Amniotic epithelial cell (primary cell): ENCODE measurements around the gene PUS1.

Experiments used
- DNase-seq: peaks from one replicate; pipeline ENCODE4 v3.0.0-alpha.2; 2010; ENCODE audit warnings: low read depth

Gene PUS1

DNA sequence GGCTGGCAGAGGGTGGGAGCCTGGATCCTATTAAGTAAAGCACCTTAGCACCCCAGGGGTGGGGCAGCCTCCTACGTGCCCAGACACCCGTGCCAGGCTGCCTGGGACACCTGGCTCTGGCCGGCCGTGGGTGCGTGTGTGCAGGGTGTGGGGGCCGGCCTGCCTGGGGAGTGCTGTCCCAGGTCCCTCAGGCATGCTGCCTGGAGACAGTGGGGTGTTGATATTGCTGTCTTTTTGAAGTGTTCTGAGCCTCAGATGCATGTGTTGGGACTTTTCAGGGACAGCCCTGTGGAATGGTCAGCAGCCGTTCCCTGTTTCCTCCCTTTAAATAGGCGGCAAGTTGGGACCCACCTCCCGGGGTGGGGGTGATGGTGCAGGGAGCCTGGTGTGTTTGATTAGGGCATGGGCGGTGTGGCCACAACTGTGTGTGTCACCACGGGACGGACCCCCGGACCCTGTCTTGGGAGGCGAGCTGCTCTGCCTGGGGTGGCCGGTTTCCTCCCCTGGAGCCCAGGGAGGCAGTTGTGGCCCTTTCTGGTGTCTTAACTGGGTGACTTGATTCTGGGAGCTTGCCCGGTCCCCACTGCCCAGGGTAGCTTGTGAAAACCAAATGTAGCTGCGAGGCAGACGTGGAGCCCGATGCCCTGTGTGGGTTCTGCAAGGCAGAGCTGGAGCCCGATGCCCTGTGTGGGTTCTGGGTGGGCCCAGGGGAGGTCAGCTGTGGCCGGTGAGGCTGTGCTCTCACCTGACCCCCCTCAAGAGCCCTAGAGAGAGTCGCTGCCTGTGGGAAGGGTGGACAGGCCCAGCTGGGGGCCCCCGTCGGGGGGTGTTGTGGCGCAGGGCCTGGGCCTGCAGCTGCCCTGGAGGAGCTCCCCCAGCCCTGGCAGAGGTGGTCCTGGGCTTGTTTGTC lies 26.5 kb upstream of the PUS1 start:
- DNase-seq, result no peak

DNA sequence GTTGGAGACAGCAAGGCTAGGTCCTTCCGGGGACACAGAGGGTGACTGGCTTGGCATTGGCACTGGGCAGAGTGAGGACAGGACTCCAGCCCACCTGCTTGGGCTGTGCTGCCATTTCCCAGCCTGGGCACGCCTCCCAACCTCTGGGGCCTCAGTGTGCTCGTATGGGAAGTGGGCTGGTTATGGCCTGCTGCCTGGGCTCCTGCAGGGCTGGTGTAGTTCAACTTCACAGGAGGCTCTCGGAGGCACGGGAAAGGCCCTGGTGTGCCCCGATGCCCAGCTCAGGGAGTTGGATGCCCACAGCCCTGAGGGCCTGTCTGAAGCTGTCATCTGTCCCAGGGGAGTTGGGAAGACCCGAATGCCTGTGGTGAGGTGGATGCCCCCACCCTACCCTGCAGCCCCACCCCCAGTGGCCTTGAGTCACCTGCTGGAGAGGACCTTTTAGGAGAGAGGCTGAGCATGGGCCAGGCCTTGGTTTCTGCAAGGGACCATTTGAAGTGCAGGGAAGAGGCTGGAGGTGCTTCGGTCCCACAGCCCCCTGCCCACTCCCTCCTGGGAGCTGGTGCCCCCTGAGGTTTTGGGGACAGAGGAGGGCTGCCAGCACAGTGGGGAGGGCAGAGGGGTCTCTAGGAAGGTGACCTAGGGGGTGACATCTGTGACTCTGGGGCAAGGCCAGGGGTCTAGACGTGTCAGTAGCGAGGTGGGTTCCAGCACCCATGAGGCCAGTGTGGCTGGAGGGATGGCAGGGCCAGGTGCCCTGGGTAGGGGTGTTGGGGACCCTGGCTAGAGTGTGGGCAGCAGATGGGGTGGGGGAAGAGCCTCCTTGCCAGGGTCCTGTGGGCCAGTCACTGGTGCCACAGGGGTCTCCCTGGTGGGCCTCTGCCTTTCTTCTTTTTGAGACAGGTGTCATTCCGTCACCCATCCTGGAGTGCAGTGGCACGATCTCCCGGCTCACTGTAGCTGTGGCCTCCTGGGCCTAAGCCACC lies 25.5 kb upstream of the PUS1 start:
- no peak for DNase-seq

DNA sequence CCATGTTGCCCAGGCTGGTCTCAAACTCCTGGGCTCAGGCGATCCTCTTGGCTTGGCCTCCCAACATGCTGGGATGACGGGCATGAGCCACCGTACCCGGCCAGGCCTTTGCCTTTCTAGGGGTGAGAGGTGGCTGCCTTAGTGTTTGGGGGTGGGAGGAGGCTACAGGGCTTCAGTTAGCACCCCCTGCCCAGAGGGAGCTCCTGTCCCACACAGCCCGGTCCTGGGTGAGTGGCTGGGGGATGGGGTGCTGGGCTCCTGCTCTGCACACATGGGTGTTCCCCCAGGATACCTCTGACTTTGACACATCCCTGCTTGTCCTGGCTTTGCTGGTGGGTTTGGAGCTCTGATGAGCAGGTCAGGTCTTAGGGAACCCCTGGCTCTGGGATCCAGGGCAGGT lies 24.7 kb upstream of the PUS1 start:
- DNase-seq, result no peak

DNA sequence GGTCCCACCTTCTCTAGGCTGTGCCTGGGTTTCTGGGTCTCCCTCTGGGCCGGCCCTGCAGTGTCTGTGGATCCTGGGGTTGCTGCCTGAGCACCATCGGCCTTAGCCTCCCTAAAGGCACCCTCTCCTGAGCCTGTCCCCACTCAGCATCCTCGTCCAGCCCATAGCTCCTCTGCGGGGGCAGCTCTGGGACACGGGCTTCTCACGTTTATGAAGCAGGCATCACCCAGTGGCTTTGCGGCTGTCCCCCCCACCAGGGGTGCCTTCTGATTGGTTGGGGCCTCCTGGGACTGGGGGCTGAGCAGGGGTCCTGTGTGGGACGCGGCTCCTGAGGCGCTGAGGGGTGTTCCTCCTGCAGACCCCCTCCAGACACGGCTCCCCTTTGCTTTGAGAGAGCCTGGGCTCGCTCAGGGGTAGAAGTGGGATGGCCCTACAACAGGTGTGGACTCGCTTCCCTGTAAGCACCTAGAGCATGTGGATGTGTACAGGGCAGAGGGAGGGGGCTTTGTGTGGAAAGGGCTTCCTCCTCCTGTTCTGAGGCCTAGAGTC lies 23.9 kb upstream of the PUS1 start:
- no peak for DNase-seq

DNA sequence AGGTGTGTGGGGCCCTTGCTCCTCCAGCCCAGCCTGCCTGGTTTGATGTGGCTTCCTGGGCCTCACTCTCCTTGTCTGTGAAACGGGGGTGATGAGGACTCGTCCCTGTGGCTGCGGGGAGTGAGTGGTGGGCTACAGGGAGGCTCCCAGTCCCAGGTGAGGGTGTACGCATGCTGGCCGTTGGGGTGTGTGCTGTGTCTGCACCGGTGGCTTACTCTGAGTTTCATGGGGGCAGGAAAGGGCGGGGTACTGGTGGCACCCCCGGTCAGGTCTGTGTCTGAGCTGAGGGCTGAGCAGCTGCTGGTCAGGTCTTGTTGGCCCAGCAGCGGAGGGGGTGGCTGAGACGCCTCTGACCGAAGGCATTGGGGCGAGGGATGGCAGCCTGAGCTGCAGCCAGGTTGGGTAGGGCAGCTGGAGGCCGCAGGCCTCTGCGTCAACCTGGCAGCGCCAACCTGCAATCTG lies 23.4 kb upstream of the PUS1 start:
- no peak for DNase-seq

DNA sequence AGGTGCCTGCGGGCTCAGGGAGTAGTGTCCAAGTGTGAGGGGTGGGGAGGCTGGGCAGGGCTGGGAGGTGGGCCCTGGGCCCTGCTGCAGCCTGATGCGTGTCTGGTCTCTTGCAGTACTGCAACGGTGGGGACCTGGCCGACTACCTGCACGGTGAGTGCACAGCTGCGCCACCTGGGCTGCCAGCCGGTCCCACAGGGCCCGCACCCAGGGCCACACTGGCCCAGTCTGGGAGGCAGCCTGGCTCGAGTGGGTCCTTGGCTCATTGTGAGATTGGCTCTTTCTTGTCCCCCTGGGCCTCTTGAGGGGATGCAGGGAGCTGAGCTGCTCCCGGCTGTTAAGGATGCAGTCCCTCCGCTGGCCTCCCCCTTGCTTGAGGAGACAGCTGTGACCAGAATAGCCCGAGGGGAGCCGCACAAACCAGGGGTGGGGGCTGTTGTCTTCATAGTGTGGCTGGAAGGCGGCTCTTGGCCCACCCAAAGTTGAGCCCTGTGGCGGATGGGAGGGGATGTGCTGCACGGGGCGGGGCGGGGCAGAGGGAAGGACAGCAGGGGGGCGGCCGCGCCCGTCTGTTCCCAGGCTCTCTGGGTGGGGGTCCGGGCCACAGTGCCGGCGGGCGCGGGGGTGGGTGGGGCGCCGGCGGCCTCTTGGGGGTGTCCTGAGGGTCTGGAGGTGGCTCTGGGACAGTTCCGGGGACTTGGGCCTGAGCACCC lies 21.5 kb upstream of the PUS1 start:
- DNase-seq, result no peak

DNA sequence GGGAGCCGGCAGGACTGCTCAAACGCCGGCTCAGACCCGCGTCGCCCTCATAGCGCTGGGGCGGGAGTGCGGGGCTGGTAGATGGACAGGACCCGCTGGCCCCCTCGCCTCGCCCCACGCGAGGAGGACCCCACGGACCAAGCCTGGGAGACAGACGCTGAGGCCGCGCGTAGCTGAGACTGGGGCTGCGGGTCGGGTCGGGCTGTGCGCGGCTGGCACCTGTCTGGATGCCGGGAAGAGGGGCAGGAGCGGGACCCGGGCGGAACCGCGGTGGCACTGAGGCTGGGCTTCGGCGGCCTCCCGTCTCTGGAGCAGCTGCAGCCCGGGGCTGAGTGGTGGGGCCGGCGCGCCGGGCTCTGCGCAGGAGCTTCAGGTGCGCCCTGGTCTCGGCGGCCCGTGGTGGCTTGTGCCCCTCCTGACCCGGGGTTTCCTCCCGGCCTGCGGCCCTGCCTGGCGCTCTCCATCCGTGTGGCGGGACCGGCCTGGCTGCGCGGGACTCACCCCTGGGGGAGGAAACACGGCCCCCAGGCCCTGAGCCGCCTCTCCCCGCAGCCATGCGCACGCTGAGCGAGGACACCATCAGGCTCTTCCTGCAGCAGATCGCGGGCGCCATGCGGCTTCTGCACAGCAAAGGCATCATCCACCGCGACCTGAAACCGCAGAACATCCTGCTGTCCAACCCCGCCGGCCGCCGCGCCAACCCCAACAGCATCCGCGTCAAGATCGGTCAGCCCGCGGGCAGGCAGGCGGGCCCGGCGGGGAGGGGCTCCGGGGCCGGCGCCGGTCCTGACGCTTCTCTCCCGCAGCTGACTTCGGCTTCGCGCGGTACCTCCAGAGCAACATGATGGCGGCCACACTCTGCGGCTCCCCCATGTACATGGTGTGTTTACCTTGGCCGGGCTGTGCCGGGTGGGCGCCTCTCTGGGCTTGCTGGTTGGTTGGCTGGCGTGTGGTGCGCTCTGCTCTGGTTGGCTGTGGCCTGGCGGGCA lies 20.7 kb upstream of the PUS1 start:
- DNase-seq, result no peak

DNA sequence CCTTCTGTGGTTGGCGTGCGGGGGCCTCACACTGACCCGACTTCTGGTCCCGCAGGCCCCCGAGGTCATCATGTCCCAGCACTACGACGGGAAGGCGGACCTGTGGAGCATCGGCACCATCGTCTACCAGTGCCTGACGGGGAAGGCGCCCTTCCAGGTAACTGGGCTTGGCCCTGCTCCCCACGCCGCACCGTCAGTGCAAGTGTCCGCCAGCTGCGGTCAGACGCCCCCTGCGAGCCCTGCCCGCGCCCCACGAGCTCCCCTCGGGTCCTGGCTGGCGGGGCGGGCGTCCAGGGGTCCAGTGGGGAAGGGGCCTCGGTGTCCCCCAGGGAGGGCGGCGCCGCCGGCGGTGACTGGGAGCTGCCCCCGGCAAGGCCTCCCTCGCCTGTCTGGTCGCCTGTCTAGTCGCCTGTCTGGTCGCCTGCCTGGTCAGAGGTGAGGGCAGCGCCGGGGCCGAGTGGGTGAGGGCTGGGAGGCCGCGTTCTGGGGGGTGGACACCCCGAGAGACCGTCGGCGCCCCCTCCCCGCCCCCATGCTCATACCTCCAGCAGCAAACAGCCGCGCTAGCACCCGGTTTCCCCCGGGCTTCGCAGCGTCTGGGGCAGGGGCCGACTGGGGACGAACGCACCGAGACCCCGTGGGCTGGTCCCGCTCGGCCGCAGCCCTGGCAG lies 19.9 kb upstream of the PUS1 start:
- no peak for DNase-seq

DNA sequence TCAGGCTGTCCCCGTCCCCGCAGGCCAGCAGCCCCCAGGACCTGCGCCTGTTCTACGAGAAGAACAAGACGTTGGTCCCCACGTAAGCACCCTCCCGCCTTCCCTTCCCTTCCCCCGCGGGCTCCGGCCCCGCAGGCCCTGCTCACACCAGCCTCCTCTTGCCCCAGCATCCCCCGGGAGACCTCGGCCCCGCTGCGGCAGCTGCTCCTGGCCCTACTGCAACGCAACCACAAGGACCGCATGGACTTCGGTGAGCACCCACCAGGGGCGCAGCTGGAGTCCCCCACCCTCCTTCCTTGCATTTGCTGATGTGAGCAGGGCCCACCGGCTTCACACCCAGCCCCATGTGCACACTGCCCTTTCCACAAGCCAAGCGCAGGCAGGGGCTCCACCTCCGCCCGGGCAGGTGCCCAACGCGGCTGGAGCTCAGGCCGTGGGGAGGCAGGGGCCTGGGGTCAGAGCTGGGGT lies 19.3 kb upstream of the PUS1 start:
- no peak for DNase-seq

DNA sequence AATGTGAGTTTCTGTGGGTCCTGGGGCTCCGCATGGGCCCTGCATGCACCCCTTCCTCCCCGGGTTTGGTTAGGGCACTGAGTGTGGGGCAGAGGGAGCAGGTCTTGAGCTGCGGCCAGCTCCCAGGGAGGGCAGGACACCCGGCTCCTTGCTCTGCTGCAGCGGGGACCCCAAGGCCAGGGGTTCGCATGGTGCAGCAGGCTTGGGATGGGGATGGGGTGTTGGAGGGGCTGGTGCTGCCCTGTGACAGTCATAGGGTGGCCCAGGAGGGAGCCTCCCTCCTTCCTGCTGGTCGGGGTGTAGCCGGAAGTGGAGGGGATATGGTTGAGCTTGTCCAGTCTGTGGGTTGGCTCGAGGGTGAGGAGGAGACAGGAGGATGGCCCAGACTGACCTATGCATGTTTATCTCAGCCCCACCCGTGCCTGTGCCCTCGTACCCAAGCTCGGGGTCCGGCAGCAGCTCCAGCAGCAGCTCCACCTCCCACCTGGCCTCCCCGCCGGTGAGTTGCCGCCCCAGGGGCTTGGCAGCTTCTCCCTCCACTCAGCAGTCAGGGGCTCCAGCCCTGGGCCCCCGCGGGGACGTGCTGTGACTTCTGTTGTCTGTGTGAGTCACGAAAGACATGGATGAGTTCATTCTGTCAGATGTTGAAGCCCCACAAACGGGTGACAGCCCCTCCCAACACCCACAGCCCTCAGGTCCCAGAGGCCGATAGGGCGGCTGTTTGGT lies 18.6 kb upstream of the PUS1 start:
- no peak for DNase-seq

DNA sequence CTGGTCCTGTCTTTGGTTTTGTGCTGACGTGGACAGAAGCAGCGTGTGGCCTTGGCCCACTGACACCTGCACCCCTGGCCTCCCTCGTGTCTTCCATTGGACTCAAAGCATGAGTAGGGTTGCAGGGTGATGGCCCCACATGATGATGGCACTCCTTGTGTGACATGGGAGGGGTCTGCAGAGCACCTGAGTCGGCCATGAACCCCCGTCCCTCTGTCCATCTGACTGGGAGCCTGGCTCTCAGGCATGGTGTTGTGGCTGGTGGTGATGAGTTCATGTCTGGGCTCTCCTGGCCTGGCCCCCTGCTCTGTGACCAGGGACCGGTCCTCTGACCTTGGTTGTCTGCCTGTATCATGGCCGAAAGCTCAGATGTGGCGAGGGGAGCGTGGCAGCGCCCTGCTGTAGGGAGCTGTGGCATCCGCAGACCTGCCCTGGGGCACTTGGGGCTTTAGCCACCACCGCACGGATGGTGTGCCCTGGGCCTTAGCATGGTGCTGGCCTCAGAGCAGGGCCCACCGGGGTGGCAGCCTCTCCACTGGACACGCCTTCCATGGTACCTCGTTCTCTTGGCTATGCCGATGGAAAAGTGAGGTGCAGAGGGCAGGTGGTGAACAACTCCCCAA lies 17.9 kb upstream of the PUS1 start:
- DNase-seq, result no peak

DNA sequence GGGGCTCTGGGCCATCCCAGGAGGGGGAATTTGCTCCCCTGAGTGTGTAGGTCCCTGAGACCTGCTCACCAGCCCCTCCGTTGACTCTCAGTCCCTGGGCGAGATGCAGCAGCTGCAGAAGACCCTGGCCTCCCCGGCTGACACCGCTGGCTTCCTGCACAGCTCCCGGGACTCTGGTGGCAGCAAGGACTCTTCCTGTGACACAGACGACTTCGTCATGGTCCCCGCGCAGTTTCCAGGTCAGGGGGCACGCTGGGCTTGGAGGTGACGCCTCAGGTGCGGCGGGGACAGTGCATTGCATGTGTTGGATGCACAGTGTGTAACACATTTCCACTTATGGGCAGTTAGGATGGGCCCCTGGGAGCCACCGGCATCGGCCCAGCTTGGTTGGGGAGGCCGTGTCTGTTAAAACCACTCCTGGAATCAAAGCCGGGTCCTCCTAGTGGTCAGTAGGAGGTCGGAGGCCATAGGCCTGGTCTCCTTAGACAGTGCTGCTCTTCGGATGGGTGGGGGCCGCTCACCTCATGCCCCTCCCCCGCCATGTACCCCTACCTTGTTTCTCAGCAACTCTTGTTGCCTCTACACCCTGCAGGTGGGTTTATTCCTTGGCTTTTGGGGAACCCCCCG lies 17.1 kb upstream of the PUS1 start:
- peak; percentile 21 for DNase-seq

DNA sequence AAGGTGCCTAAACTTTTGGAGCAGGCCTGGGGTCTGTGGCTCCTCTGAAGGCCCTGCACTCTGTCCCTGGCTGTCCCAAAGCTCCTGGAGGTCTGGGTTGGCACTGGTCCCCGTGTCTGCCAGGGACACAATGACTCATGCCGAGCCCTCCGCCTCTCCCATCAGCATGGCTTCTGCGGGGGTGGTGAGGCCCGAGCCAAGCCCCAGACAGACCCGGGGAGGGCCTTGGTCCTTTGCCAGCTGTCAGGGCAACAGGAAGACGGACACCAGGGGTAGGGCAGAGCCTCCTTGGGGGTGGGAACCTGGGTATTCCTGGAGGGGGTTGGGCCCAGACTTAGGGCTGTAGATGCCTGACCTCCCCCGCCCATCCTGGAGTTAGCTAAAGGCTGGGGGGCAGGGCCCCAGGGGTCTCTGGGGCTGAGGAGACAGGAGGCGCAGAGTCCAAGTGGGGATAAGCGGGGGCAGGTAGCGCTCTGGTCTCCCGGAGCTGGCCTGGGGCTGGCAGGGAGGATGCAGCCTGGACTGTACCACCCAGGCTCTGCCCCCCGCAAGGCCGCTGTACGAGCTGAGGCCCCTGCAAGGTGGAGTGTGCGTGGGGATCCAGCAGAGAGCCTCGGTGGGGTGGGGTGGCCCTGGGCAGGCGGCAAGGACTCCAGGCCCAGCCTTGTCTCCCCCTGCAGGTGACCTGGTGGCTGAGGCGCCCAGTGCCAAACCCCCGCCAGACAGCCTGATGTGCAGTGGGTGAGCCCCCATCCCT lies 16.4 kb upstream of the PUS1 start:
- DNase-seq, result peak; percentile 88

DNA sequence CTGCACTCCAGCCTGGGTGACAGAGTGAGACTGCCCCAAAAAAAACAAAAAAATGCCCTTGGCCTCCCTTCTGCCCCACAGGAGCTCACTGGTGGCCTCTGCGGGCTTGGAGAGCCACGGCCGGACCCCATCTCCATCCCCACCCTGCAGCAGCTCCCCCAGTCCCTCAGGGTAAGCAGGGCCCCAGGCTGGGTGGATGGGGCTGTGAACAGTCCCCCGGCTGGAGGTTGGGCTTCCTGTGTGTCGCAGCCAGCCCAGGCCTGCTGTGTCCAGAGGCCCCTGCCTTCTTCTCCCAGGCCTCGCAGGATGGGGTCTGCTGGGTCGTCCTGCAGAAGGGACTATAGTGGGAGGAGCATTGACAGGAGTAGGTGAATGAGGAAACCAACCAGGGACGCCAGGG lies 15.4 kb upstream of the PUS1 start:
- DNase-seq, result no peak

DNA sequence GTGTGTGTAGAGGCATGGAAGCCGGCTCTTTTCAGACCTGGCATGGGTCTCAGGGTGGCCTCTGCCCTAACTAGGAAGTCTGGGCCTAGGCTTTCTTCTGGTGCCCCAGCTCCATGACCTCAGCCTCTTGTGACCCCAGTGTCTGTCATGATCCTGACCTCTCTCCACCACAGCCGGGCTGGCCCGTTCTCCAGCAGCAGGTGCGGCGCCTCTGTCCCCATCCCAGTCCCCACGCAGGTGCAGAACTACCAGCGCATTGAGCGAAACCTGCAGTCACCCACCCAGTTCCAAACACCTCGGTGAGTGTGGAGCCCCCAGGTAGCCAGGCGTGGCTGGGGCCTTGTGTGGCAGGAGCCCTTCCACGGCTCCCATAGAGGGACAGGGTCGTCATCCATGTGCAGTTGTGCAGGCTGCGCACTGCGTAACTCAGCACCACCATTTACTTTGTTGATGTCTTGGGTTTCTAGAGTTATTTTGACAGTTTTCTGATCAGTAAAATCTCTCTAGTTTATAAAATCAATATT lies 14.8 kb upstream of the PUS1 start:
- no peak for DNase-seq

DNA sequence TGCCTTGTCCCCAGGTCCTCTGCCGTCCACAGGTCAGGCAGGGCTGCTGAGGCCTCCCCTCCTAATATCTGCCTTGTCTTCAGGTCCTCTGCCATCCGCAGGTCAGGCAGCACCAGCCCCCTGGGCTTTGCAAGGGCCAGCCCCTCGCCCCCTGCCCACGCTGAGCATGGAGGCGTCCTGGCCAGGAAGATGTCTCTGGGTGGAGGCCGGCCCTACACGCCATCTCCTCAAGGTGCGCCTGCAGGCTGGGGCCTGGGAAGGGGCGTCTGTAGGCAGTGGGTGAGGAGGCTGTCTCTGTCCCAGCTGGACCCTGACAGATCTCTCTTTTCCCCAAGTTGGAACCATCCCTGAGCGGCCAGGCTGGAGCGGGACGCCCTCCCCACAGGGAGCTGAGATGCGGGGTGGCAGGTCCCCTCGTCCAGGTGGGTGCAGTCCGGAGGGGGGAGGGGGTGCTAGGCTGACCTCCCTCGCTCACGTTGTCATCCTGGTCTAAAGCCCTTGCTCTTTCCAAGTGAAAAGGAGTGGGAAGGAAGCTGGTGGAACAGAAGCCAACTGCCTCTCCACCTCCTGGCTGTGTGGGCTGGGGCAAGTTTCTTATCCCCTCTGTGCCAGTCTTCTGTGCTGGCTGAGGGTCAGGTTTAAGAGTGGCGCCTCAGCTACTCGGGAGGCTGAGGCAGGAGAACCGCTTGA lies 13.9 kb upstream of the PUS1 start:
- DNase-seq, result no peak

DNA sequence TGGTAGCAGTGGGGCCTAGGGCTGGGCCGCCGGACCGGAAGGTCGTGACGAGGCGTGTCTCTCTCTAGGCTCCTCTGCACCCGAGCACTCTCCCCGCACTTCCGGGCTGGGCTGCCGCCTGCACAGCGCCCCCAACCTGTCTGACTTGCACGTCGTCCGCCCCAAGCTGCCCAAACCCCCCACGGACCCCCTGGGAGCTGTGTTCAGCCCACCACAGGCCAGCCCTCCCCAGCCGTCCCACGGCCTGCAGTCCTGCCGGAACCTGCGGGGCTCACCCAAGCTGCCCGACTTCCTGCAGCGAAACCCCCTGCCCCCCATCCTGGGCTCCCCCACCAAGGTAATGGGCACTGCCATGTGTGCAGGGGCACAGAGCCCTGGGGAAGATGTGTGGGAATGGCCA lies 13.3 kb upstream of the PUS1 start:
- no peak for DNase-seq
